HG03280 (cell line): ENCODE data around the gene PRR35.

Source experiments
- ATAC-seq: cut with Tn5 transposase; IDR thresholded peaks from one replicate; pipeline ENCODE4 v1.9.1; 2021; ENCODE audit warnings: mild to moderate bottlenecking, moderate library complexity; ENCODE audit not compliant: unreplicated experiment

Gene PRR35

DNA sequence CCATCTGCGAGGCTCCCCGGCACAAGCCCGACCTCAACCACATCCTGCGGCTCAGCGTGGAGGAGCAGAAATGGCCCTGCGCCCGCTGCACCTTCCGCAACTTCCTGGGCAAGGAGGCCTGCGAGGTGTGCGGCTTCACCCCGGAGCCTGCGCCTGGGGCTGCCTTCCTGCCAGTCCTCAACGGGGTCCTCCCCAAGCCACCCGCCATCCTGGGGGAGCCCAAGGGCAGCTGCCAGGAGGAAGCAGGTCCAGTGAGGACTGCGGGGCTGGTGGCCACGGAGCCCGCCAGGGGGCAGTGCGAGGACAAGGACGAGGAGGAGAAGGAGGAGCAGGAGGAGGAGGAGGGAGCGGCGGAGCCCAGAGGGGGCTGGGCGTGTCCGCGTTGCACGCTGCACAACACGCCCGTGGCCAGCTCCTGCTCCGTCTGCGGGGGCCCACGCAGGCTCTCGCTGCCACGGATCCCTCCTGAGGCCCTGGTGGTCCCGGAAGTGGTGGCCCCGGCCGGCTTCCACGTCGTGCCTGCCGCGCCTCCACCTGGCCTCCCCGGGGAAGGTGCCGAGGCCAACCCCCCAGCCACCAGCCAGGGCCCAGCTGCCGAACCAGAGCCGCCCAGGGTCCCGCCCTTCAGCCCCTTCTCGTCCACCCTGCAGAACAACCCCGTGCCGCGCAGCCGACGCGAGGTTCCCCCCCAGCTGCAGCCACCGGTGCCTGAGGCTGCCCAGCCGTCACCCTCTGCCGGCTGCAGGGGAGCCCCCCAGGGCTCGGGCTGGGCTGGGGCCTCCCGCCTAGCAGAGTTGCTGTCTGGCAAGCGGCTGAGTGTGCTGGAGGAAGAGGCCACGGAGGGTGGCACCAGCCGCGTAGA is 13.1 kb upstream of the PRR35 start:
- ATAC-seq, result no peak

- no peak for ATAC-seq
Measured at GRCh38 chr16:548586-548985, 11.6 kb upstream of the PRR35 start.

GRCh38 chr16:549544-550263 is 10.5 kb upstream of the PRR35 start:
- no peak for ATAC-seq

- ATAC-seq, result no peak
Measured at GRCh38 chr16:551210-551609, 9.0 kb upstream of the PRR35 start.

GRCh38 chr16:552171-552570 is 8.0 kb upstream of the PRR35 start:
- ATAC-seq, result no peak

DNA sequence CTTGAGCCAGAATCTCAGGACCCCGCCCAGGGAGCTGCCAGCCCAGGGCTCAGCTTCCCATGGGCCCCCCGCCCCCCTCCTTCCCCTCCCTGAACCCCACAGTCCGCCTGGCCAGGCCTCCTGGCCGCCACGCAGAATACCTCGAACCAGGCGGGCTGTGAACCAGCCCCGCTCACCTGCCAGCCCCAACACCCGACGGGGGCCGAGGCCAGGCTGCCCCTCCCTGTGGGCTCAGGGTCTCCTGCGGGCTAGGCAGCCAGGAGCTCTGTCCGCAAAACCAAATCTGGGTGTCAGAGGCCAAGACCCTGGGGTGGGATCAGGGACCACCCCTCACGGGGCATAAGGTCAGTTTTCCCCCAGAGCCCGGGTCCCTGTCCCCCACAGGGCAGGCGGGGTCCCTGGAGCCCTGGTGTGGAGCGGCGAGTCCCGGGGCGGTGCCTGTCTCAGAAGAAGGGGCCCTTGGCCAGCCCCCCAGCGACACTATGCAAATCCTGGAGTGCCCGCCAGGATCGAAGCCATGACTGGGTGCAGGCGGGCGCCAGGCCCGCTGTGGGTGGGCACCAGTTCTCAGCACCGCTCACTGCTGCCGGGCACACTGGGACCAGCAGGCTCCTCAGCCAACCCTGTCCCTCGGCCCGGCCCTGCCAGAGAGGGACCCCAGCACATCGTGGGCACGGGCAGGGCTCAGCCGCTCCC is 6.4 kb upstream of the PRR35 start:
- ATAC-seq, result no peak

GRCh38 chr16:554297-554621 is 5.9 kb upstream of the PRR35 start:
- ATAC-seq, result no peak

DNA sequence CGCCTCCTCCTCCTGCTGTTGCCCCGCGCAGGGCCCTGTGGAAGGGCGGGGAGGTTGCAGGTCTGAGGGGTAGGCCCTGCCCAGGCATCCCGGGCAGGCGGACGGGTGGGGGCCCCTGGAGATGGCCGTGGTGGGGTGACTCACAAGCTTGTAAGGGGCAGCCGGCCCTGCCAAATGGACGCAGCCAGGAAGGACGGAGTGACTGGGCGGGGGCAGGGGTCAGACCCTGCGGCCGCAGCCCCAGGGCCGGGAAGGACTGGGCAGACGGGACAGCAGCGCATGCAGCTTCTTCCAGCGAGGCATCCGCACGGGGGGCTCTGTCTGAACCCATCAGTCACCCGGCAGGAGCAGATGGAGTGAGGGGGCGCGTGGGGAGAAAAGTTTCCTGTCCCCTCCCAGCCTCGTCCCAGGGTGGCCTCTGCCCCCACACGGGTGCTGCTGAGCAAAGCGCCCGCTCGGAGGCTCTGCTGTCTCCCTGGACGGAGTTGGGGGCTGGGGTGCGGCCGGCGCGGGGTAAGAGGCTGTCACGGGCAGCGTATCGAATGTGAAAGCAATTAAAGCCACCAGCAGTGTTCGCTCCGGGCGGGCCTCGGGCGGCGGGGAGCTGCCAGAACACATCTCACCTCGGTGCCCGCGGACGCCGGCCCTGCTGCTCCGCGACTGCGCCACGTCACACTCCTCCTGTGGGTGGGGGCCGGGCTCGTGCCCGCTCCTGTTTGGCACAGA is 5.4 kb upstream of the PRR35 start:
- no peak for ATAC-seq

GRCh38 chr16:555528-556473 is 4.4 kb upstream of the PRR35 start:
- no peak for ATAC-seq

DNA sequence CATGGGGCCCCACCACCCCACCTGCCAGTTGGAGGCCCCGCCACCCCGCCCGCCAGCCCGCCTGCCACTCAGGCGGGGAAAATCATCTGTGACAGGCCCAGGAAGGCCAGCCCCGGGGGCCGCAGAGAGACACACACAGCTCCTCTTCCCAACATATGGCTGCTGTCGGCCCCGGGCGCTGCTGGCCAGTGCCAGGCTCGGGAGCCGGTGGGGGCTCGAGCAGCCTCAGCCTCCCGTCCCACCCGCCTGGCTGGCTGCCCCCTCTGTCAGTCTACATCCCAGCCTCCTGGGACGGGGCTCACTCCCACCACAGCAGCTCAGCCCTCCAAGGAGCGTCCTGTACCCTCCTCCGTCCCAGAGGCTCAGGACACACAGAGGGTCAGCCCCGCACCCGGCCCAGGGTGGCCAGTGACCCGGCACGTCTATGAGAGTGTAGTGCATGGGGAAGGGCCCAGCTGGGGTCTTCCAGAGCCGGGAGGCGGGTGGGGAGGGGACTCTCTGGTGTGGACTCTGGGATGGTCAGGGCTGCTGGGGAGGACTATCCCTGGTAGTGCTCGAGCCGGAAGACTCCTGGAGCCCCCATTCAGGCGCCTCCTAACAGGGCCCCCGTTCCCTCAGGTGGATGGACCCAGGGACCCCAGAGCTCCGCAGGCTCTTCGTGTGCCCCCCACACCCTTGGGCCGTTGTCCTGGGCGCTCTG is 3.6 kb upstream of the PRR35 start:
- no peak for ATAC-seq

DNA sequence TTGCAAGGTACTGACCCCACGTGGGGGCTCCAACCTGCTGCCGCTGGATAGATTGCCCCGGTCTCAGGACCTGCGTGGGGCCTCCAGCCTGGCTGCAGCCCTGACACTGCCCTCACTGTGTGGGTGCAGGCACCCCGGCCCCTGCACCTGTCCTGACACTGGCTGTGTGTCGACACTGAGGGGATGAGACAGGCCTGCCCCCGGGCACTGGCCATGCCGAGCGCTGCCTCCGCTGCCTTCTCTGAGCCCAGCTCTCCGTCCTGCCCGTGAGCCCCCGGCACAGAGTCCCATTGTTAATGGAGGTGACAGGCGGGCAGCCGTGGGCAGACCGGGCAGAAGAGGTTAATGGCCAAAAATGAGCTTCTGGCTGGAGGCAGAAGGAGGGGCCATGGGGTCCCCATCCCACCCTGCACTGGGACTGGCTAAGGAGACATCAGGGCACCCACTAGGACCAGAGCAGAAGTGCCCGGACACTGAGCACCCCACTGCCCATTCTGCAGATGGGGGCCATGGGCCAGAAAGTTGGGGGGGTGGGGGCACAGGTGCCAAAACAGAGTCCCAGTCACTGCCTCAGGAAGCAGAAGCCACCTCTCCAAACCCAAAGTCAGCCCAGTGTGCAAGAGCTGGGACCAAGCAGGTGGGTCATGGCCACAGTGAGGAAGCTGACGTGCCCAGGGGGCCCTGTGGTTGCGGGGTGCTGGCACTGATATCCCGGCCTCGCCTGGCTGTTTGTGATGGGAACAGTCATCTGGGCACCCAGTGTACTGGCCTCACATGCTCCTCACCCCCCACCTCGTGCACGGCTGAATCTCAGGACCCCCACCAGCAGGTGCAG is 2.5 kb upstream of the PRR35 start:
- no peak for ATAC-seq

DNA sequence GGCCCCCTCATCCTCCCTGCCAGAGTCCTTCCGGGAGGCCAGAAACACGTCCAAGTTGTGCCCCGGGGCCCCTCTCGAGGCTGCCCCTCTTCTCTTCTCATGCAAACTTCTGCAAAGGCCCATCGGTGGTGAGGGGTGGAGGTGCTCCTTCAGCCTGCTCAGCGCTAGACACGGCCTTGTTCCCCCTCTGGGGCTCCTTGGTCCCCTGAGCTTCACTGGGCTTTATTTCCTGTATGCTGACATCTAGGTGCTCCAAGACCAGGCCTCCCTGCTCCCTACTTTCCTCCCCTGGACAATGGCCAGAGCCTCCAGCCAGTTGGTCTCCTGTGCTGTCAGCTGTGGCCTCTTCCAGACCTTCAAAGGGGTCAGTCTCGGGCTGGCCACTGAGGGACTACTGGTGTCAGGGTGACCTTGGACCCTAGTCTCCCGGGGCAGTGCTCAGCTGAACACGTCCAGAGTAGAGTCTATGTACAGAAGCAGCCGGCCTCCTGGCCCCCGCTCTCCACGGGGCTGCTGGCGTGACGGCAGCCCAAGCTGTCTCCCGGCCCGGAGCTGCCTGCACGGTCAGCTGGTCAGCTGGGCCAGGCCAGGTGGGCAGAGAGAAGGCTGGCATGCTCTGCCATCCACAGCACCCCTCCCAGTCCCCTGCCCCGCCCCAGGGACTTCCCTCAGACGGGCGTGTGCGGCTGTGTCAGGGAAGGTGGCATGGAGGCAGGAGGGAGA is 1.7 kb upstream of the PRR35 start:
- ATAC-seq, result no peak

DNA sequence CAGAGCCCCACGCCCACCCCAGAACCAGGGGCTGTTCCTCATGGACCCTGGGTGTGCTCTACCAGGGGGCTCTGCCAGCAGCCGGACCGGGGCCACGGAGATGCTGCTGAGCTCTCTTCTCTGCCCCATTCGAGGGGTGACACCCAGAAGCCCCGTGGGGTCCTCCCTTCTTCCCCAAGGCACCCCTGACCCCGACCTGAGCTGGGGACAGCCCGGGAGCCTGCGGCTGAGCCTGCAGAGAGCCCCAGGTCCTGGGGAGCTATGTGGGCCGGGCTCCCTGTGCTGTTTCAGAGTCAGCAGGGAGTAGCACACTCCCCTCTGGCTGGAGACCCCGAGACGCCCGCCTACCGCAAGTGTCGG is 1.2 kb upstream of the PRR35 start:
- no peak for ATAC-seq

DNA sequence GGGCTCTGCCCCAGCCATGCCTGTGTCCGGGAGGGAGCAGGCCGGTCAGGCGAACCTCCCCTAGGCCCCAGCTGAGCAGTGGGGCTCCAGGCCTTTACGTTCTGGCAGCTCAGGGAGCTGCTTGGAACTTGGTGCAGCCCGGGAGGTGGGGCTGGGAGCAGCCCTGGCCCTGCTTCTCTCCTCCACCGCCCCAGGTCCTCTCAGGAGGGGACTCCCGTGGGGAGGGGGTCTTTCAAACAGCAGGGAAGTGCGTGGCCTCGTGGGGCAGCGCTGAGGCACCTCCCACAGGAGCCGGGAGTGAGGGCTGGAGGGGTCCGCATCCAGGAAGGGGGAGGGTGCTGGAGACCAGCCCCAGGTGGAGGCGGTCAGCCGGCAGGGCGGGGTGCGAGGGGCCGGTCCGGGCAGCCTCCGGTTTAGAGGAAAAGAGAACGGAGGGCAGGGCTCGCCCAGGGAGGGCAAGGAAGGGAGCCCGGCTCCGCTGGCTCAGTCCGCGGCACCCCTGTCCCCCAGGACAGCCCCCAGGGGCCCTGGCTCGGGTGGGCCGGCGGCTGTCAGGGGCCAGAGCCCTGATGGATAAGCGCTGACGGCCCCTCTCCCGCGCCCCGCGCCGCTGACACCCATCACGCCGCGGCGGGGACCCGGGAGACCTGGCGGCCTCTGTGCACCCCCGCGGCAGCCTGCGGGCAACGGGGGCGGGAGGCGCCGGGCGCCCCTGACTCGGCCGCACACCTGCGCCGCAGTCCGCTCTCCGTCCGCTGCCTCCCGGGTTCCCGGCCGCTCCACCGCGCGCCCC is 587 bp upstream of the PRR35 start:
- ATAC-seq, result no peak

DNA sequence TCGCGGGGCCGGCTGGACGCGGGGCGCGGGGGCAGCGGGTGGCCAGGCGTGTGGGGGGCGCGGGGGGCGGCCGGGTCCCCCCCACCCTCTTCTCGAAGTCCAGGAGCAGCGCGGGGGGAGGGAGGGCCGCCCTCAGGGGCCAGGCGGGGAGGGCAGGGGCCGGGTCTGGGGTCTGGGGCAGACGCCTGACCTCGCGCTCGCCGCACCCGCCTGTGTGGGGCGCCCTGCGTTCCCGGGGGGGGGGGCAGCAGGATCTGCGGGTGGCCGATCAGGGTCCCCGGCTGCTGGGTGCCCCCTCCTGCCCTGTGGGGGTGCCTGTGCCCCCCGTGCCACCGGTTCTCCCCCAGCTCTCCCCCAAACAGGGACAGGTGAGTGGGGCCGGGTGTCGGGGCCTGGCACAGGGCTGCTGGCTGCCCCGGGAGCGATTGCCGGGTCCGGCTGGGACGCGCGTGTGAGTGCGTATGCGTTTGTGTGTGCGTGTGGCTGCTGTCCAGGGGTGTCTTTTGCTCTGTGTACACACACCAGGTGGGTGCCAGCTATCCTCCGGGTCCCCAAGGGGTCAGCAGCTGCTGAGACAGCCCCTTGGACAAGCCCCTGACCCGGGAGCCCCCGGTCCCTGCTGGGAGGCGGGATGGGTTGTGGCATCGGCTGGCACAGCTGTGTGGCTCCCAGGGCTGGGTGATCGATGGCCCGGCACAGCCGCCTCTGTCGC is 663 bp downstream of the PRR35 start:
- ATAC-seq, result no peak

GRCh38 chr16:561413-561794 is 1.2 kb downstream of the PRR35 start:
- no peak for ATAC-seq
